HG03280 (cell line): ENCODE measurements around the gene EMID1.
"Not testable (repeated sequence)": the region's sequence is repeated elsewhere in the genome, so short reads cannot be mapped to it uniquely, and the experiment has no call there.

Experiments used
- ATAC-seq: cut with Tn5 transposase; IDR thresholded peaks from one replicate; pipeline ENCODE4 v1.9.1; 2021; ENCODE audit warnings: mild to moderate bottlenecking, moderate library complexity; ENCODE audit not compliant: unreplicated experiment

Gene EMID1

GRCh38 chr22:29208879-29209623 lies 3.4 kb downstream of the EMID1 start:
- no peak for ATAC-seq

- ATAC-seq = no peak
Measured at GRCh38 chr22:29209624-29209929, 3.9 kb downstream of the EMID1 start.

- no peak for ATAC-seq
Measured at GRCh38 chr22:29211066-29211465, 5.4 kb downstream of the EMID1 start.

GRCh38 chr22:29211466-29211865 lies 5.8 kb downstream of the EMID1 start:
- no peak for ATAC-seq

GRCh38 chr22:29212743-29213142 lies 7.0 kb downstream of the EMID1 start:
- ATAC-seq = no peak

- ATAC-seq = no peak
Measured at GRCh38 chr22:29213493-29213892, 7.8 kb downstream of the EMID1 start.

- no peak for ATAC-seq
Measured at GRCh38 chr22:29214232-29214631, 8.5 kb downstream of the EMID1 start.

GRCh38 chr22:29215012-29215860 lies 9.5 kb downstream of the EMID1 start:
- ATAC-seq = no peak

- ATAC-seq = no peak
Measured at GRCh38 chr22:29216011-29216872, 10.5 kb downstream of the EMID1 start.

- no peak for ATAC-seq
Measured at GRCh38 chr22:29216873-29217666, 11.4 kb downstream of the EMID1 start.

GRCh38 chr22:29217827-29218757 lies 12.4 kb downstream of the EMID1 start:
- ATAC-seq = no peak

- ATAC-seq = no peak
Measured at GRCh38 chr22:29218758-29219408, 13.2 kb downstream of the EMID1 start.

GRCh38 chr22:29219409-29219782 lies 13.7 kb downstream of the EMID1 start:
- ATAC-seq = not testable (repeated sequence)

- no peak for ATAC-seq
Measured at GRCh38 chr22:29219881-29220670, 14.4 kb downstream of the EMID1 start.

GRCh38 chr22:29224121-29224858 lies 18.6 kb downstream of the EMID1 start:
- no peak for ATAC-seq

GRCh38 chr22:29224859-29225410 lies 19.2 kb downstream of the EMID1 start:
- ATAC-seq = no peak

GRCh38 chr22:29225422-29226090 lies 19.9 kb downstream of the EMID1 start:
- no peak for ATAC-seq
